ENCODE results near the gene C9orf72. TPM values are rescaled to one million over a fixed set of nuclear protein-coding genes. Genes with fewer than 3 reads are reported as not detected.

The C9orf72 gene
- total and polyA plus RNA-seq, 7 donors = 10.5 to 26.8 (median 19.4) TPM

GRCh38 chr9:27591672-27592071 is 18.4 kb upstream of the C9orf72 start:
- Histone ChIP-seq H3K27me3 (ENCODE audit: insufficient read depth in 3 of 3, low read length in 2 of 3) (peaks cover 0 to 2% (median 2%) of the 10 kb centered on the region in 3 donors), H3K27ac (no peak overlapping the region), H3K4me3 (no peak overlapping the region), H3K9me3 (no peaks in the 10 kb centered on the region), H3K4me1 (no peaks in the 10 kb centered on the region), H3K36me3 (ENCODE audit: insufficient read depth in 1 of 2, low read depth in 1 of 2) (no peaks in the 10 kb centered on the region)
- no peak for TF ChIP-seq CTCF (IDR thresholded peaks at IDR 0.05)
- ATAC-seq = no peak
- intact Hi-C loops (cut with DNase I) = no loop called here
- no peak for DNase-seq
- 58 to 75% (median 73%) methylated on average over 3 of the region's 3 CpGs for WGBS, 3 donors

- Histone ChIP-seq H3K36me3 (ENCODE audit: insufficient read depth in 1 of 2, low read depth in 1 of 2) (no peaks in the 10 kb centered on the region), H3K4me1 (no peaks in the 10 kb centered on the region), H3K4me3 (no peak overlapping the region), H3K27ac (no peak overlapping the region), H3K9me3 (no peaks in the 10 kb centered on the region), H3K27me3 (ENCODE audit: insufficient read depth in 3 of 3, low read length in 2 of 3) (peaks cover 0 to 2% (median 2%) of the 10 kb centered on the region in 3 donors)
- 63 to 91% (median 67%) methylated on average over 2 of the region's 2 CpGs for WGBS, 3 donors
- no peak for TF ChIP-seq CTCF (IDR thresholded peaks at IDR 0.05)
- ATAC-seq (no peak), DNase-seq (no peak)
- intact Hi-C loops (cut with DNase I) = no loop called here
Measured at GRCh38 chr9:27591093-27591492, 17.8 kb upstream of the C9orf72 start.

GRCh38 chr9:27590651-27591050 is 17.4 kb upstream of the C9orf72 start:
- Histone ChIP-seq H3K27me3 (ENCODE audit: insufficient read depth in 3 of 3, low read length in 2 of 3) (peaks cover 0 to 2% (median 2%) of the 10 kb centered on the region in 3 donors), H3K4me3 (no peak overlapping the region), H3K27ac (no peak overlapping the region), H3K9me3 (no peaks in the 10 kb centered on the region), H3K36me3 (ENCODE audit: insufficient read depth in 1 of 2, low read depth in 1 of 2) (no peaks in the 10 kb centered on the region), H3K4me1 (no peaks in the 10 kb centered on the region)
- DNase-seq (no peak), ATAC-seq (no peak)
- intact Hi-C loops (cut with DNase I) = no loop called here
- TF ChIP-seq CTCF (IDR thresholded peaks at IDR 0.05) = no peak

- 61 to 92% (median 75%) methylated on average over 2 of the region's 2 CpGs for WGBS, 3 donors
- no peak overlapping the region for H3K27ac ChIP-seq
- intact Hi-C loops (cut with DNase I) = no loop called here
- H3K36me3 ChIP-seq (ENCODE audit: insufficient read depth in 1 of 2, low read depth in 1 of 2) = no peaks in the 10 kb centered on the region
- no peaks in the 10 kb centered on the region for H3K4me1 ChIP-seq
- no peak for ATAC-seq
- no peak overlapping the region for H3K4me3 ChIP-seq
- DNase-seq = no peak
- no peaks in the 10 kb centered on the region for H3K9me3 ChIP-seq
- TF ChIP-seq CTCF (IDR thresholded peaks at IDR 0.05) = no peak
- peaks cover 0 to 2% (median 2%) of the 10 kb centered on the region in 3 donors for H3K27me3 ChIP-seq (ENCODE audit: insufficient read depth in 3 of 3, low read length in 2 of 3)
Measured at GRCh38 chr9:27589462-27589861, 16.2 kb upstream of the C9orf72 start.

GRCh38 chr9:27586304-27586703 is 13.0 kb upstream of the C9orf72 start:
- no peak overlapping the region for H3K4me3 ChIP-seq
- no peak overlapping the region for H3K27ac ChIP-seq
- DNase-seq (no peak), ATAC-seq (no peak)
- WGBS, 3 donors = 70 to 87% (median 86%) methylated on average over 3 of the region's 3 CpGs
- intact Hi-C loops (cut with DNase I) = no loop called here
- no peaks in the 10 kb centered on the region for H3K9me3 ChIP-seq
- H3K36me3 ChIP-seq (ENCODE audit: insufficient read depth in 1 of 2, low read depth in 1 of 2) = no peaks in the 10 kb centered on the region
- peaks cover 2 to 7% (median 2%) of the 10 kb centered on the region in 3 donors for H3K27me3 ChIP-seq (ENCODE audit: insufficient read depth in 3 of 3, low read length in 2 of 3)
- TF ChIP-seq CTCF (IDR thresholded peaks at IDR 0.05) = no peak
- no peaks in the 10 kb centered on the region for H3K4me1 ChIP-seq

Measured in psoas muscle (tissue), 8 donors.